K562 (cell line): ENCODE data around the gene ABHD5. TPM values are rescaled to one million over a fixed set of nuclear protein-coding genes. Genes with fewer than 3 reads are reported as not detected.

Experiments used
- ATAC-seq: fragments of 200-7000 bp; cut with Tn5 transposase; 3 replicates; pipeline ENCODE4 v1.9.1; 2020; ENCODE audit warnings: moderate library complexity
- BruUV-seq: library from RNA; stranded (reverse); fragments of 400-500 nt; replicated peaks from 2 replicates; lab custom pipeline; 2021; lab: Mats Ljungman, UMichigan
- CTCF ChIA-PET: fragments of 300-600 bp; formaldehyde crosslinking; extraction: SDS; loops from one replicate; lab custom pipeline; 2021; ENCODE audit warnings: low intra/inter-chr PET ratio; lab: Yijun Ruan, JAX
- POLR2A ChIA-PET: fragments of 300-600, 350-650 bp; sonication (Branson Sonifier 250); formaldehyde crosslinking; extraction: SDS; loops from one replicate; lab custom pipeline; 2021; ENCODE audit warnings: antibody characterized with exemption, inconsistent platforms; lab: Yijun Ruan, JAX
- DNase-seq, 4 experiments: peaks; one replicate each; pipeline versions ENCODE4 v3.0.0 to v3.0.0-alpha.2; 2011 to 2018; ENCODE audit warnings: low spot score in 3 of 4, mixed read lengths in 3 of 4; ENCODE audit errors: extremely low read depth in 1 of 4
- FAIRE-seq: peaks from 2 replicates; lab custom pipeline; 2011; peaks lifted over from hg19 to GRCh38; lab: Jason Lieb, UNC
- H2AFZ ChIP-seq: 2 replicates; pipeline ENCODE4 v1.6.0; 2011; ENCODE audit warnings: low read depth, low read length, control low read depth, inconsistent platforms
- H3K27ac ChIP-seq: fragments of 200-600 bp; 3 replicates; pipeline ENCODE4 v1.8.0; 2011; ENCODE audit warnings: low read depth, mild to moderate bottlenecking, control low read depth, inconsistent platforms, low read length, moderate library complexity, mixed read lengths; ENCODE audit errors: extremely low read depth
- H3K27me3 ChIP-seq, 2 experiments: fragments of 300-600 bp in 1 of 2; 2 replicates in 1 of 2; 3 replicates in 1 of 2; pipeline versions ENCODE4 v1.6.0 to v1.8.0; 2011; ENCODE audit warnings: inconsistent platforms in 2 of 2, low read length in 2 of 2, mild to moderate bottlenecking in 1 of 2, mixed read lengths in 1 of 2, moderate library complexity in 1 of 2; ENCODE audit not compliant: control insufficient read depth in 2 of 2, insufficient read depth in 2 of 2
- H3K36me3 ChIP-seq: fragments of 300-600 bp; 3 replicates; pipeline ENCODE4 v1.8.0; 2011; ENCODE audit warnings: mild to moderate bottlenecking, low read length, inconsistent platforms; ENCODE audit not compliant: control insufficient read depth, insufficient read depth
- H3K4me1 ChIP-seq, 2 experiments: fragments of 200-600 bp in 1 of 2; replicated peaks in 1 of 2; 2 replicates in 1 of 2; 3 replicates in 1 of 2; pipeline versions ENCODE4 v1.5.1 to v1.8.0; 2011; ENCODE audit warnings: inconsistent platforms in 2 of 2, low read length in 2 of 2, mild to moderate bottlenecking in 1 of 2, mixed read lengths in 1 of 2, moderate library complexity in 1 of 2; ENCODE audit not compliant: control insufficient read depth in 2 of 2, insufficient read depth in 2 of 2
- H3K4me2 ChIP-seq: 2 replicates; pipeline ENCODE4 v1.6.1; 2011; ENCODE audit warnings: low read length, control low read depth, inconsistent platforms, mixed read lengths; ENCODE audit not compliant: insufficient read depth
- H3K4me3 ChIP-seq: fragments of 200-600 bp; sonication (generic), shearing (Covaris generic); 2 replicates; pipeline ENCODE4 v1.5.1; 2016; ENCODE audit warnings: control low read depth, inconsistent platforms
- H3K79me2 ChIP-seq: fragments of 200-600 bp; 3 replicates; pipeline ENCODE4 v1.8.0; 2011; ENCODE audit warnings: low read length, inconsistent platforms; ENCODE audit not compliant: control insufficient read depth, insufficient read depth
- H3K9ac ChIP-seq, 2 experiments: 2 replicates each; pipeline versions ENCODE4 v1.6.0 to v1.6.1; 2011; ENCODE audit warnings: low read depth in 2 of 2, low read length in 2 of 2, control low read depth in 1 of 2, inconsistent platforms in 1 of 2, mild to moderate bottlenecking in 1 of 2, mixed read lengths in 1 of 2; ENCODE audit not compliant: insufficient read depth in 1 of 2
- H3K9me1 ChIP-seq: one replicate; pipeline ENCODE4 v1.6.0; 2011; ENCODE audit warnings: inconsistent platforms, mild to moderate bottlenecking, low read length, moderate library complexity; ENCODE audit not compliant: control insufficient read depth, insufficient read depth
- H3K9me3 ChIP-seq: replicated peaks from 2 replicates; pipeline ENCODE4 v1.5.1; 2011; ENCODE audit warnings: low read depth, low read length, inconsistent platforms; ENCODE audit not compliant: control insufficient read depth, insufficient read depth
- H4K20me1 ChIP-seq: replicated peaks from 2 replicates; pipeline ENCODE4 v1.6.1; 2011; ENCODE audit warnings: low read length, inconsistent platforms, mixed read lengths; ENCODE audit not compliant: control insufficient read depth, insufficient read depth
- CEBPG ChIP-seq, 3 experiments: fragments of 200-800 bp in 1 of 3; sonication (Bioruptor generic) in 1 of 3; sonication (generic) in 1 of 3; formaldehyde crosslinking in 1 of 3; IDR thresholded peaks in 2 of 3; conservative IDR thresholded peaks in 1 of 3; 2 replicates each; pipeline versions ENCODE4 v1.6.1 to v1.8.0; 2016 to 2022; ENCODE audit warnings: missing compliant biosample characterization in 2 of 3, missing genetic modification characterization in 2 of 3, mild to moderate bottlenecking in 1 of 3, missing genetic modification reagents in 1 of 3
- CREB5 ChIP-seq: fragments of 250-450 bp; sonication (Bioruptor Pico); IDR thresholded peaks from 2 replicates; pipeline ENCODE4 v1.5.0; 2020; ENCODE audit warnings: mild to moderate bottlenecking
- FOS ChIP-seq: IDR thresholded peaks from 3 replicates; pipeline ENCODE4 v1.6.1; 2011; ENCODE audit not compliant: insufficient read length; ENCODE audit errors: extremely low read depth
- HNRNPLL ChIP-seq: fragments of 200-400 bp; formaldehyde crosslinking; IDR thresholded peaks from 2 replicates; pipeline ENCODE4 v1.6.1; 2017; ENCODE audit warnings: low read length, low read depth, mild to moderate bottlenecking; ENCODE audit not compliant: poor library complexity, severe bottlenecking
- JUNB ChIP-seq: fragments of 450-650 bp; formaldehyde crosslinking; conservative IDR thresholded peaks from 2 replicates; pipeline ENCODE4 v1.4.0; 2020; ENCODE audit warnings: mild to moderate bottlenecking
- LARP7 ChIP-seq: fragments of 450-650 bp; IDR thresholded peaks from 2 replicates; pipeline ENCODE4 v1.6.1; 2016
- MEIS2 ChIP-seq: fragments of 450-650 bp; IDR thresholded peaks from 2 replicates; pipeline ENCODE4 v1.6.1; 2014; ENCODE audit warnings: mild to moderate bottlenecking; ENCODE audit not compliant: partially characterized antibody
- NRF1 ChIP-seq, 2 experiments: fragments of 450-650 bp; IDR thresholded peaks in 1 of 2; conservative IDR thresholded peaks in 1 of 2; 2 replicates each; pipeline ENCODE4 v1.6.1; 2014; ENCODE audit warnings: mild to moderate bottlenecking in 2 of 2
- PKNOX1 ChIP-seq: fragments of 450-650 bp; IDR thresholded peaks from 2 replicates; pipeline ENCODE4 v1.6.1; 2016
- RBM14 ChIP-seq: fragments of 200-400 bp; formaldehyde crosslinking; IDR thresholded peaks from 2 replicates; pipeline ENCODE4 v1.6.1; 2018; ENCODE audit warnings: low read depth, mild to moderate bottlenecking, low read length, moderate library complexity, borderline replicate concordance; ENCODE audit not compliant: insufficient read depth
- SAFB ChIP-seq: fragments of 200-400 bp; formaldehyde crosslinking; IDR thresholded peaks from 2 replicates; pipeline ENCODE4 v1.6.1; 2017; ENCODE audit warnings: low read depth, low read length, borderline replicate concordance
- SAP30 ChIP-seq: fragments of 200-600 bp; sonication (generic); IDR thresholded peaks from 2 replicates; pipeline ENCODE4 v1.6.1; 2012; ENCODE audit warnings: borderline replicate concordance, low read depth, mild to moderate bottlenecking, moderate library complexity, low read length, control low read depth, inconsistent platforms; ENCODE audit not compliant: insufficient read depth, poor library complexity, severe bottlenecking
- TFAP4 ChIP-seq: sonication (generic); formaldehyde crosslinking; IDR thresholded peaks from 2 replicates; pipeline ENCODE4 v1.8.0; 2022; ENCODE audit warnings: missing genetic modification reagents, mild to moderate bottlenecking, moderate library complexity, borderline replicate concordance
- WGBS: fragments of 100-300 bp; shearing (Covaris generic); methylation state at CpG from one replicate; pipeline ENCODE4 v1.1.6; 2016; ENCODE audit warnings: low coverage, mixed read lengths; ENCODE audit not compliant: insufficient coverage; ENCODE audit errors: missing lambda C conversion rate; 5-methylcytosine and 5-hydroxymethylcytosine counted together
- in situ Hi-C: fragments of 300-500 bp; cut with MboI; formaldehyde crosslinking; loops from 4 replicates; pipeline ENCODE4 v1.15.0; 2018; ENCODE audit warnings: inconsistent platforms, mixed read lengths
- intact Hi-C: fragments of 100-400 bp; cut with micrococcal nuclease; formaldehyde crosslinking; loops from 2 replicates; pipeline ENCODE4 v1.14.2; 2022
- polyA plus RNA-seq, 8 experiments: library from polyadenylated mRNA; depleted of rRNA in 4 of 8; stranded (reverse) in 5 of 8; unstranded in 3 of 8; fragments of >200 nt; fragmentation: Nextera tagmentation in 2 of 8; fragmentation: Illumina TruSeq in 1 of 8; extraction: Ambion mirVana in 2 of 8; extraction: Trizol in 1 of 8; gene quantifications; 2 replicates each; pipeline versions ENCODE4 v1.2.1 to v1.2.3, GENCODE V29; 2011 to 2014; ENCODE audit warnings: inconsistent platforms in 1 of 8, missing spikeins in 1 of 8
- total RNA-seq, 7 experiments: library from RNA; depleted of rRNA in 6 of 7; stranded (reverse); fragments of >200 nt in 6 of 7; fragmentation: Illumina TruSeq in 2 of 7; extraction: Trizol in 2 of 7; gene quantifications; 2 replicates each; pipeline versions ENCODE4 v1.2.1 to v1.2.3, GENCODE V29; 2011 to 2021; ENCODE audit warnings: low replicate concordance in 1 of 7
- TF ChIP-seq, protein P1 (sequence below), 2 experiments: fragments of 450-650 bp in 1 of 2; sonication (generic) in 1 of 2; formaldehyde crosslinking in 1 of 2; IDR thresholded peaks in 1 of 2; conservative IDR thresholded peaks in 1 of 2; 2 replicates each; pipeline versions ENCODE4 v1.6.1 to v1.8.1; 2016 to 2023; ENCODE audit warnings: mild to moderate bottlenecking in 2 of 2, moderate library complexity in 2 of 2, inconsistent platforms in 1 of 2, missing genetic modification reagents in 1 of 2

The ABHD5 gene
- total and polyA plus RNA-seq, 9 of the 15 experiments (the other 6 are each of a cell fraction or from before 2014, with no cell fraction given): 27.8 to 61.7 (median 39.9) TPM

- no peak overlapping the region for H2AFZ ChIP-seq
- peaks cover 60% of the 10 kb centered on the region for H3K36me3 ChIP-seq
- no peak for FAIRE-seq
- H3K9me3 ChIP-seq: no peaks in the 10 kb centered on the region
- 0 out of 2 replicates have a peak, but pooled peaks cover 6% of the 10 kb centered on the region for H4K20me1 ChIP-seq
- H3K4me3 ChIP-seq: no peak overlapping the region
- no peaks in the 10 kb centered on the region for H3K27me3 ChIP-seq
- DNase-seq: peak in 1 of 4 experiments; percentile 36
- no peak overlapping the region for H3K4me2 ChIP-seq
- no peaks in the 10 kb centered on the region for H3K79me2 ChIP-seq
- in situ Hi-C loops (no loop called here), intact Hi-C loops (no loop called here)
- H3K27ac ChIP-seq: no peak overlapping the region
- CTCF ChIA-PET: no interaction called here
- 82% methylated on average over 6 of the region's 6 CpGs for WGBS
- H3K9ac ChIP-seq: no peak overlapping the region
- POLR2A ChIA-PET: interaction anchor here (0.6 to 1.3 kb wide), 5 partner anchors 10 to 36 kb away, joined by 3 to 6 read pairs (median 3); no protein-coding TSS in a partner anchor
- BruUV-seq: no TSS peak
- peaks cover 14% of the 10 kb centered on the region for H3K9me1 ChIP-seq
- H3K4me1 ChIP-seq: peaks cover 0 to 12% of the 10 kb centered on the region in 2 experiments; a peak in 3 of 5 replicates
- ATAC-seq: no peak
- no peak for TF ChIP-seq JUNB (CRISPR knock-in tag)
- TF ChIP-seq, protein P1, sequence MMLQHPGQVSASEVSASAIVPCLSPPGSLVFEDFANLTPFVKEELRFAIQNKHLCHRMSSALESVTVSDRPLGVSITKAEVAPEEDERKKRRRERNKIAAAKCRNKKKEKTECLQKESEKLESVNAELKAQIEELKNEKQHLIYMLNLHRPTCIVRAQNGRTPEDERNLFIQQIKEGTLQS (IDR thresholded peaks at IDR 0.05): peak; percentile 30; the same call in 1 of the 2 replicates
- TF ChIP-seq, protein P1 (CRISPR knock-in tag; conservative IDR thresholded peaks at IDR 0.05): no peak
- TF ChIP-seq FOS: no peak
- no peak for TF ChIP-seq CREB5 (CRISPR knock-in tag)
- TF ChIP-seq SAP30: no peak
- no peak for TF ChIP-seq RBM14
- TF ChIP-seq NRF1 (conservative IDR thresholded peaks at IDR 0.05 in 1 of 2, IDR thresholded peaks at IDR 0.05 in 1 of 2): no peak
- 0 out of 2 replicates have a peak, but pooled peaks have one; percentile 19 for TF ChIP-seq TFAP4 (CRISPR knock-in tag)
- peak; percentile 6 for TF ChIP-seq MEIS2
- TF ChIP-seq HNRNPLL: no peak
- TF ChIP-seq PKNOX1: 0 out of 2 replicates have a peak, but pooled peaks have one; percentile 18
- TF ChIP-seq CEBPG (CRISPR knock-in tag; IDR thresholded peaks at IDR 0.05): no peak
- TF ChIP-seq CEBPG (tag; conservative IDR thresholded peaks at IDR 0.05 in 1 of 2, IDR thresholded peaks at IDR 0.05 in 1 of 2): peak; percentile 73
- TF ChIP-seq SAFB: no peak
- TF ChIP-seq LARP7: no peak
Measured at GRCh38 chr3:43733459-43734384, 43.0 kb downstream of the ABHD5 start.
